Immature natural killer cell (primary cell): ENCODE data around the gene IFI27L1. TPM values are rescaled to one million over a fixed set of nuclear protein-coding genes. Genes with fewer than 3 reads are reported as not detected.

Experiments used
- DNase-seq, 3 donors: peaks; one replicate each; pipeline ENCODE4 v3.0.0; 2022; ENCODE audit warnings: mixed read lengths in 1 of 3
- H3K27ac Mint-ChIP-seq, 6 donors: one replicate each; pipeline ENCODE4 v1.8.0; 2020; ENCODE audit warnings: mixed read lengths in 6 of 6, mild to moderate bottlenecking in 5 of 6, inconsistent platforms in 4 of 6, moderate library complexity in 3 of 6
- H3K27me3 Mint-ChIP-seq, 3 donors: one replicate each; pipeline ENCODE4 v1.8.0; 2020 to 2021; ENCODE audit warnings: low read depth in 3 of 3, mild to moderate bottlenecking in 3 of 3, mixed read lengths in 3 of 3, moderate library complexity in 3 of 3, inconsistent platforms in 1 of 3
- H3K36me3 Mint-ChIP-seq, 3 donors: one replicate each; pipeline ENCODE4 v1.8.0; 2020; ENCODE audit warnings: mixed read lengths in 3 of 3, inconsistent platforms in 2 of 3, mild to moderate bottlenecking in 2 of 3
- H3K4me1 Mint-ChIP-seq, 2 donors: one replicate each; pipeline ENCODE4 v1.8.0; 2020; ENCODE audit warnings: inconsistent platforms in 2 of 2, mild to moderate bottlenecking in 2 of 2, mixed read lengths in 2 of 2, moderate library complexity in 1 of 2
- H3K4me3 Mint-ChIP-seq, 5 donors: one replicate each; pipeline ENCODE4 v1.8.0; 2020; ENCODE audit warnings: mild to moderate bottlenecking in 5 of 5, mixed read lengths in 5 of 5, inconsistent platforms in 3 of 5, moderate library complexity in 3 of 5
- H3K9me3 Mint-ChIP-seq, 6 donors: one replicate each; pipeline ENCODE4 v1.8.0; 2020; ENCODE audit warnings: mild to moderate bottlenecking in 6 of 6, mixed read lengths in 6 of 6, inconsistent platforms in 4 of 6, moderate library complexity in 3 of 6
- polyA plus RNA-seq, 3 donors: library from polyadenylated mRNA; unstranded; fragments of 300-500 nt; fragmentation: Illumina TruSeq; gene quantifications; one replicate each; pipeline ENCODE4 v1.2.3, GENCODE V29; 2021

IFI27L1 gene
- polyA plus RNA-seq, 3 donors from 2014 or later, result 10.0 to 19.3 (median 10.3) TPM

- H3K27ac Mint-ChIP-seq, result no peak overlapping the region
- H3K4me3 Mint-ChIP-seq, result no peak overlapping the region
- peaks cover 2 to 5% (median 3%) of the 10 kb centered on the region in 3 donors for H3K27me3 Mint-ChIP-seq
- peaks cover 0 to 2% of the 10 kb centered on the region in 2 donors for H3K4me1 Mint-ChIP-seq
- H3K9me3 Mint-ChIP-seq, result no peaks in the 10 kb centered on the region
- no peak for DNase-seq
- H3K36me3 Mint-ChIP-seq, result peaks cover 4 to 12% (median 11%) of the 10 kb centered on the region in 3 donors
Measured at GRCh38 chr14:94043111-94043755, 37.9 kb upstream of the IFI27L1 start.

- Mint-ChIP-seq H3K4me3 (no peak overlapping the region), H3K9me3 (no peaks in the 10 kb centered on the region), H3K36me3 (peaks cover 7 to 14% (median 13%) of the 10 kb centered on the region in 3 donors), H3K27ac (no peak overlapping the region), H3K27me3 (peaks cover 2 to 5% (median 3%) of the 10 kb centered on the region in 3 donors), H3K4me1 (peaks cover 0 to 2% of the 10 kb centered on the region in 2 donors)
- DNase-seq, result no peak
Measured at GRCh38 chr14:94043756-94044475, 37.2 kb upstream of the IFI27L1 start.

- Mint-ChIP-seq H3K4me3 (no peak overlapping the region), H3K9me3 (no peaks in the 10 kb centered on the region), H3K36me3 (peaks cover 7 to 14% (median 13%) of the 10 kb centered on the region in 3 donors), H3K4me1 (peaks cover 0 to 2% of the 10 kb centered on the region in 2 donors), H3K27me3 (peaks cover 2 to 5% (median 3%) of the 10 kb centered on the region in 3 donors), H3K27ac (no peak overlapping the region)
- no peak for DNase-seq
Measured at GRCh38 chr14:94044476-94045091, 36.5 kb upstream of the IFI27L1 start.

- H3K4me3 Mint-ChIP-seq, result no peak overlapping the region
- H3K9me3 Mint-ChIP-seq, result no peaks in the 10 kb centered on the region
- DNase-seq, result no peak
- peaks cover 10 to 17% (median 17%) of the 10 kb centered on the region in 3 donors for H3K36me3 Mint-ChIP-seq
- peaks cover 2 to 5% (median 3%) of the 10 kb centered on the region in 3 donors for H3K27me3 Mint-ChIP-seq
- H3K27ac Mint-ChIP-seq, result peak overlapping the region in 1 of 6 donors; percentile 20
- H3K4me1 Mint-ChIP-seq, result peaks cover 0 to 2% of the 10 kb centered on the region in 2 donors
Measured at GRCh38 chr14:94045101-94045500, 36.0 kb upstream of the IFI27L1 start.

GRCh38 chr14:94045563-94046345, 35.4 kb upstream of the IFI27L1 start:
- Mint-ChIP-seq H3K4me3 (no peak overlapping the region), H3K36me3 (peaks cover 14 to 24% (median 21%) of the 10 kb centered on the region in 3 donors), H3K27ac (peak overlapping the region in 1 of 6 donors; percentile 25), H3K27me3 (peaks cover 2 to 4% (median 3%) of the 10 kb centered on the region in 3 donors), H3K4me1 (peaks cover 0 to 2% of the 10 kb centered on the region in 2 donors), H3K9me3 (no peaks in the 10 kb centered on the region)
- no peak for DNase-seq

DNA sequence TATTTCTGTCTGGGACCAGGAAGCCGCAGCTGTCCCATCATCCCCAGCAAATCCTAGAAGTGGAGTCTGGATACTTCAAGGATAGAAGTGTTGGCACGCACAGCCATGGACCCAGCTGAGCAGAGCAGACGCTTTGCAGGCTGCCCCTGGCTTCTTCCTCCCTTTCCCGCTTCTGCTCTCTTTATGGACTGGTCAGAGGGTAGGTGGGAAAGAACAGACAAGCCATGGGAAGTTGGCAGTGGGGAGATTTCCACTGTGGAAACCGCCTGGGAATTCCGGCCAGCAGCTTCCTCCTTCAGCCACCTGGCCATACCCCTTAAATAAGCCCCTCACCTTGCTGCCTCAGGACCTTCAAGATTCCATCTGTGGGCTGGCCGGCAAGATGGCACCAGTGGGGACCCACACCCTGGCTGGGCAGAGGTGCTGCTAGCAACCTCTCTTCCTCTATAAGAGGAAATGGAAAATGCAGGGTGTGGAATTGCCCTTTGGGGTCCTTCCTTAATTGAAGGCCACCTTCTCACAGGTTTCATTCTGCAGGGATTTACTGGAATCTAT, 34.3 kb upstream of the IFI27L1 start:
- Mint-ChIP-seq H3K27me3 (peaks cover 2 to 4% (median 3%) of the 10 kb centered on the region in 3 donors), H3K36me3 (peaks cover 19 to 33% (median 28%) of the 10 kb centered on the region in 3 donors), H3K9me3 (no peaks in the 10 kb centered on the region), H3K27ac (no peak overlapping the region), H3K4me1 (peaks cover 0 to 2% of the 10 kb centered on the region in 2 donors), H3K4me3 (no peak overlapping the region)
- DNase-seq, result no peak

DNA sequence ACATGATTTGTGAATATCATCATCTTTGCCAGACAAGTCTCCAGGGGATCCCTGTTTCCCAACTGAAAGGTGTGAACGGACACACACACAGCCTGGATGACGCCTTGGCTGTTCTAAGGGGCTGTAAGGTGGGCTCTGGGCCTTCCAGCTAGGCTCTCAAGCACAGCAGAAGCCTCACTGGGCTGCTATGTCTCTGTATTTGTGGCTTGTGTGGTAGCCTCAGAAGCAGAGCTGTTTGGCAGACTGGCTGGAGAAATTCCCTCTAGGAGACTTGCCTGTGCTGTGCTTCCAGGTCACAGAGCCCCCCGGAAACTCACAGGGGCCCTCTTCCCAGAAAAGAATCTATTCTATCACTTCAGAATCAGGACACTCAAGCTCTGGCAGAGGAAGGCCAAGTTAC, 33.5 kb upstream of the IFI27L1 start:
- DNase-seq, result no peak
- Mint-ChIP-seq H3K36me3 (peaks cover 19 to 40% (median 34%) of the 10 kb centered on the region in 3 donors), H3K9me3 (no peaks in the 10 kb centered on the region), H3K4me1 (peaks cover 0 to 3% of the 10 kb centered on the region in 2 donors), H3K27ac (peak overlapping the region in 1 of 6 donors; percentile 55), H3K4me3 (no peak overlapping the region), H3K27me3 (peaks cover 2 to 5% (median 3%) of the 10 kb centered on the region in 3 donors)

DNA sequence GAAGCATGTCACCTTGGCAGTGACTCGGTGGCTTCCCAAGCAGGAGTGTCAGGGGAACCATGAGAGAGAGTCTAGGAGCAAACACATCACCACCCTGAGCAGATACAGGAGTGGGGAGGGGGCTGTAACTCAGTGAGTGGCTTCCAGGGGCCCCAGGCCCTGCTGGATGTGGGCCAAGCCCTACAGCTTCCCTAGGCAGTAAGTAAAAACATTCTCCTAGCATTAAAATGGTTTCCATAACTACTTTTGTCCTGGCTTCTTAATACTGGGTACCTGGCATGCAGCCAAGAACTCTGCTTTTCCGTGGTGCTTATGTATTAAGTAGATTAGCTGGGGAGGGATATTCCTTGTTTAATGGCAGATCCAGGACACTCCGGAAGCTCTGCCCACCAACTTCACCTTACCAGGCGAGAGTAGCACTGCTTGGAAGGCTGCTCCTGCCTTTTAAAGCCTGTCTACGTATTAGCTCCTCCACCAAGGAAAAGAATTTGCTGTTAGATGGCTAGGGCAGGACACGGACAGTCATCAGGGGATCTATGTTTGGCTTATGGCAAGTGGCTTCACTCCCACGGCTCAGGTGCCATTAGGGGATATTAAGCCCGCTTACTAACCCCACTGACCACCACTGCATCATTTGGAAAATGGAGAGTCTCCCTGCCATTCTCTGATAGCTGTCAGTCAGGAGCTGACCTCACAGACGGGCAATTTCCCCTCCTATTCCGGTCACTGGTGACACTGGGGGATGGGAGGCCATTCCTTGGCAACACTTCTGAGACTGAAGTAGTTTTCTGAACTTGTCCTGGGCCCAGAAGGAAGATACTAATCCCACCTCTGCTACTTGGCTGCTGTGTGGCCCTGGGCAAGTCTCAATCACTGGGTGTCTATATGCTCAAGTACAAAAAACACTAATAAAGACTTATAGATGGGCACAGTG, 32.2 kb upstream of the IFI27L1 start:
- no peak overlapping the region for H3K4me3 Mint-ChIP-seq
- H3K36me3 Mint-ChIP-seq, result peaks cover 22 to 47% (median 41%) of the 10 kb centered on the region in 3 donors
- no peak overlapping the region for H3K27ac Mint-ChIP-seq
- H3K4me1 Mint-ChIP-seq, result peaks cover 2% of the 10 kb centered on the region in 2 donors
- H3K9me3 Mint-ChIP-seq, result no peaks in the 10 kb centered on the region
- peaks cover 2 to 6% (median 5%) of the 10 kb centered on the region in 3 donors for H3K27me3 Mint-ChIP-seq
- DNase-seq, result no peak

DNA sequence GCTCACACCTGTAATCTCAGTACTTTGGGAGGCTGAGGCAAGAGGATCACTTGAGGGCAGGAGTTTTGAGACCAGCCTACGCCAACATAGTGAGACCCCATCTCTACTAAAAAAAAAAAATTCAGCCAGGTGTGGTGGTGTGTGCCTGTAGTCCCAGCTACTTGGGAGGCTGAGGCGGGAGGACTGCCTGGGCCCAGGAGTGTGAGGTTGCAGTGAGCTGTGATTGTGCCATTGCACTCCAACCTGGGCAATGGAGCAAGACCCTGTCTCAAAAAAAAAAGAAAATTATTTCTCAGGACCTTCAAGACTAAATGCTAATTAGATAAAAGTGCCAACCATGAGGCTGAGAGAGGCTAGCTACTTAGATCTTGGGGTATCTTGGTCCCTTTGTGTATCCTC, 31.5 kb upstream of the IFI27L1 start:
- Mint-ChIP-seq H3K27ac (peak overlapping the region in 1 of 6 donors; percentile 41), H3K4me3 (no peak overlapping the region), H3K27me3 (peaks cover 2 to 5% (median 5%) of the 10 kb centered on the region in 3 donors), H3K4me1 (peaks cover 7 to 9% of the 10 kb centered on the region in 2 donors), H3K36me3 (peaks cover 27 to 54% (median 47%) of the 10 kb centered on the region in 3 donors), H3K9me3 (no peaks in the 10 kb centered on the region)
- no peak for DNase-seq

DNA sequence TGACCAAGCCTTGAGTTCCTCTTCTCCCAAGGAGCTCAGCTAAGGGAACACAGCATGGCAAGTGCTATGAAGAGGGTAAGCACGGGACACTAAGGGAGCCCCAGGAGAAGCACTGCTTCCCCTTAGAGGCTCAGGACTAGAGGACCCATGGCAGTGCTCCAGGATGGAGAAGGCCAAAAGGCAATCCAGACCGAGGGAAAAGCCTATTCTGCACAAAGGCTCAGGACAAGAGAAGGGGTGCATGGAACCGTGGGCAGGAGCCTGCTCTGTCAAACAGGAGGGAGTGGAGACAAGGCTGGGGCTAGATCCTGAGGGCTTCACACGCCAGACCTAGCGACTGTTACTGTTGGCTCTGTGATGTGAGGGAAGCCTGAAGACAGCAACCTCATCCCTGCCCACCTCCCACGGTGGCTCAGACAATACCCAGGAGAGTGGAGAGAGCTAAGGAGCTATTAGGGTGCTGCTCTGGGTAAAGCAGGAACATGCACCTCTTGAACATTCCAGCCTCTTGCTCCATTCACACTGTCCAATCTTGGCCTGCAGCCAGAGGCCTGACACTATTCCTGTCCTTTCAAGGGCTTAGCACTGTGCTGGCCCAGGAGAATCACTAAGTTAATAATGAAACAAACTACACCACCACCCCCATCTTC, 30.8 kb upstream of the IFI27L1 start:
- Mint-ChIP-seq H3K9me3 (no peaks in the 10 kb centered on the region), H3K27ac (peak overlapping the region in 1 of 6 donors; percentile 53), H3K4me3 (no peak overlapping the region), H3K27me3 (peaks cover 2 to 7% (median 5%) of the 10 kb centered on the region in 3 donors), H3K36me3 (peaks cover 34 to 57% (median 48%) of the 10 kb centered on the region in 3 donors), H3K4me1 (peaks cover 11 to 16% of the 10 kb centered on the region in 2 donors)
- no peak for DNase-seq

- no peak for DNase-seq
- peaks cover 2 to 7% (median 5%) of the 10 kb centered on the region in 3 donors for H3K27me3 Mint-ChIP-seq
- H3K9me3 Mint-ChIP-seq, result no peaks in the 10 kb centered on the region
- H3K4me3 Mint-ChIP-seq, result no peak overlapping the region
- H3K4me1 Mint-ChIP-seq, result peaks cover 17 to 24% of the 10 kb centered on the region in 2 donors
- peaks cover 35 to 61% (median 54%) of the 10 kb centered on the region in 3 donors for H3K36me3 Mint-ChIP-seq
- peak overlapping the region in 2 of 6 donors; percentile 58 to 63 for H3K27ac Mint-ChIP-seq
Measured at GRCh38 chr14:94051115-94051514, 30.0 kb upstream of the IFI27L1 start.

- H3K27me3 Mint-ChIP-seq, result peaks cover 2 to 8% (median 7%) of the 10 kb centered on the region in 3 donors
- peaks cover 24 to 30% of the 10 kb centered on the region in 2 donors for H3K4me1 Mint-ChIP-seq
- no peak overlapping the region for H3K27ac Mint-ChIP-seq
- DNase-seq, result no peak
- peaks cover 35 to 67% (median 59%) of the 10 kb centered on the region in 3 donors for H3K36me3 Mint-ChIP-seq
- no peak overlapping the region for H3K4me3 Mint-ChIP-seq
- H3K9me3 Mint-ChIP-seq, result no peaks in the 10 kb centered on the region
Measured at GRCh38 chr14:94051779-94052178, 29.3 kb upstream of the IFI27L1 start.
